ENCODE data around the gene KMT5C.

Gene KMT5C

GRCh38 chr19:55303477-55303876 lies 36.2 kb upstream of the KMT5C start:
- Histone ChIP-seq H3K4me3 (no peak overlapping the region), H3K27ac (no peak overlapping the region)
- TF ChIP-seq CTCF (IDR thresholded peaks at IDR 0.05): no peak
- no peak for DNase-seq (ENCODE audit: low spot score)

GRCh38 chr19:55304279-55304978 lies 35.2 kb upstream of the KMT5C start:
- no peak overlapping the region for H3K27ac ChIP-seq
- TF ChIP-seq CTCF (IDR thresholded peaks at IDR 0.05): no peak
- DNase-seq (ENCODE audit: low spot score): no peak
- H3K4me3 ChIP-seq: no peak overlapping the region

DNA sequence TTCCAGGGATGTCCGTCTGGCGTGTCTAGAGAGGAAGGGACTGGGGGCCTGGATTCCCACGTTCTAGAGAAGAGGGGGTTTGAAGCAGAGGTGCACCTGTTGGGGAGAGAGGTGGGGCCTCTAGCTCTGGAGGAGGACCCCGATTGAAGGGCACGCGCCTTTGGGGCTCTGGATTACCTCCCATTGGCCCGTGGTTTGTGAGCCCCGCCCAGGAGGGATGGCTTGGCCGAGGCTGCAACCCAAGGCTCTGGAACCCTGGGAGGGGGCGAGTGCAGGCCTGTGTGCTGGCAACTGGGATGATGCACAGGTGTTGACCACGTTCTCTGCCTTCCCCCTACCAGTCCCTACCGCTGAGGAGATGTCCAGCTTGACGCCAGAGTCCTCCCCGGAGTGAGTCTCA lies 34.7 kb upstream of the KMT5C start:
- Histone ChIP-seq H3K4me3 (no peak overlapping the region), H3K27ac (no peak overlapping the region)
- no peak for TF ChIP-seq CTCF (IDR thresholded peaks at IDR 0.05)
- DNase-seq (ENCODE audit: low spot score): no peak

DNA sequence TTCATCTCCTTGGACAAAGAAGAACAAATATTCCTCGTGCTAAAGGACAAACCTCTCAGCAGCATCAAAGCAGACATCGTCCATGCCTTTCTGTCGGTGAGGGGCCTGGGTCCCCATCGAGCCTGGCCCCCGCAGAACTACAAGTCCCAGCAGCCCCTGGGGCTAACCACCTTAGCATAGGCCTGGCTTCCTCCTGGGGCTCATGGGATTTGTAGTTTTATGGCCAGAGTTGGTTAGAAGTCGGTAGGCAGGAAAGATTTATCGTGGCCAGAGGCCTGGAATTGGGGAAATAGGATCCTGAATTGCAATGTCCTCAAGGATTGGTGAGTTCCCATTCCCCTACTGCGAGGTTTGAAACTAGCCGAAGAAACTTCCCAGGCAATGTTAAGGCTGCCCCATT lies 34.2 kb upstream of the KMT5C start:
- H3K27ac ChIP-seq: no peak overlapping the region
- no peak overlapping the region for H3K4me3 ChIP-seq
- no peak for DNase-seq (ENCODE audit: low spot score)
- no peak for TF ChIP-seq CTCF (IDR thresholded peaks at IDR 0.05)

DNA sequence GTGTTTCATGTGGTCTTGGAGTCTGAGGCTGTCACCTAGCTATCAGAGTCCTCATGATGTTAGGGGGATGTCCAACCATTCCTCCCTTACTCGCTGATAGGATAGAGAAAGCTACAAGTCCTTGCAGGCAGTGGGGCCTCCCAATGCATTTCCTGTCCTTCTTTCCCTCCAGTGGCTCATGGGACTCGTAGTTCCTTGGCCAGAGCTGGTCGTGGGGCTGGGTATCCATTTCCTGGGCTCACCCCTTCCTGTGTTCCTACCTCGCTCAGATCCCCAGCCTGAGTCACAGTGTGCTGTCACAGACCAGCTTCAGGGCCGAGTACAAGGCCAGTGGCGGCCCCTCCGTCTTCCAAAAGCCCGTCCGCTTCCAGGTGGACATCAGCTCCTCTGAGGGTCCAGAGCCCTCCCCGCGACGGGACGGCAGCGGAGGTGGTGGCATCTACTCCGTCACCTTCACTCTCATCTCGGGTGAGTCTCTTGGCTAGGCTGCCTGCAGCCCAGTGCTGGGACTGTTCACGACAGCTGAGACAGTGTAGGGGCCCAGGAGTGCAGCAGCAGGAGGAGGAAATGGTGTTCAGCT lies 33.6 kb upstream of the KMT5C start:
- no peak for DNase-seq (ENCODE audit: low spot score)
- no peak for TF ChIP-seq CTCF (IDR thresholded peaks at IDR 0.05)
- Histone ChIP-seq H3K27ac (no peak overlapping the region), H3K4me3 (no peak overlapping the region)

GRCh38 chr19:55306712-55307111 lies 33.0 kb upstream of the KMT5C start:
- TF ChIP-seq CTCF (IDR thresholded peaks at IDR 0.05): no peak
- Histone ChIP-seq H3K27ac (no peak overlapping the region), H3K4me3 (no peak overlapping the region)
- DNase-seq (ENCODE audit: low spot score): no peak

- no peak for TF ChIP-seq CTCF (IDR thresholded peaks at IDR 0.05)
- H3K27ac ChIP-seq: no peak overlapping the region
- no peak for DNase-seq (ENCODE audit: low spot score)
- H3K4me3 ChIP-seq: no peak overlapping the region
Measured at GRCh38 chr19:55308281-55308680, 31.4 kb upstream of the KMT5C start.

Data from coronary artery (tissue), 2 donors.